WTC11 (cell line): Measurements from ENCODE around the gene DPP7. TPM values are rescaled to one million over a fixed set of nuclear protein-coding genes. Genes with fewer than 3 reads are reported as not detected.

Experiments
- ELF4 ChIP-seq: sonication (generic); formaldehyde crosslinking; IDR thresholded peaks from 2 replicates; pipeline ENCODE4 v1.8.1; 2022; ENCODE audit warnings: low read depth, mild to moderate bottlenecking, moderate library complexity, missing genetic modification reagents
- ESRRA ChIP-seq: sonication (generic); formaldehyde crosslinking; IDR thresholded peaks from 2 replicates; pipeline ENCODE4 v1.8.1; 2022; ENCODE audit warnings: mild to moderate bottlenecking, missing genetic modification reagents, borderline replicate concordance
- FOXK1 ChIP-seq: sonication (generic); formaldehyde crosslinking; IDR thresholded peaks from 2 replicates; pipeline ENCODE4 v1.8.0; 2022; ENCODE audit warnings: mild to moderate bottlenecking, moderate library complexity, missing genetic modification reagents
- HMGA2 ChIP-seq: fragments of 250-450 bp; sonication (Bioruptor Pico); IDR thresholded peaks from 2 replicates; pipeline ENCODE4 v1.4.0; 2021; ENCODE audit warnings: mild to moderate bottlenecking, moderate library complexity
- IRF2 ChIP-seq: sonication (generic); formaldehyde crosslinking; IDR thresholded peaks from 2 replicates; pipeline ENCODE4 v1.8.0; 2022; ENCODE audit warnings: low read depth, missing genetic modification reagents, borderline replicate concordance
- JAZF1 ChIP-seq: fragments of 250-450 bp; sonication (Bioruptor Pico); IDR thresholded peaks from 2 replicates; pipeline ENCODE4 v1.9.0; 2021; ENCODE audit warnings: moderate library complexity, mild to moderate bottlenecking, inconsistent platforms
- KAT7 ChIP-seq: sonication (generic); formaldehyde crosslinking; IDR thresholded peaks from 2 replicates; pipeline ENCODE4 v1.8.1; 2023; ENCODE audit warnings: missing genetic modification reagents, mild to moderate bottlenecking, borderline replicate concordance
- MXD4 ChIP-seq: fragments of 250-450 bp; sonication (Bioruptor Pico); IDR thresholded peaks from 2 replicates; pipeline ENCODE4 v1.8.0; 2021; ENCODE audit warnings: mild to moderate bottlenecking, moderate library complexity, borderline replicate concordance
- NFATC4 ChIP-seq: fragments of 250-450 bp; sonication (Bioruptor Pico); IDR thresholded peaks from 2 replicates; pipeline ENCODE4 v1.9.0; 2021; ENCODE audit warnings: mild to moderate bottlenecking
- PRRX2 ChIP-seq: fragments of 250-450 bp; sonication (Bioruptor Pico); IDR thresholded peaks from 2 replicates; pipeline ENCODE4 v1.8.0; 2021; ENCODE audit warnings: mild to moderate bottlenecking
- TCF7 ChIP-seq: sonication (generic); formaldehyde crosslinking; IDR thresholded peaks from 2 replicates; pipeline ENCODE4 v1.8.0; 2022; ENCODE audit warnings: mild to moderate bottlenecking, low read depth, missing genetic modification reagents, moderate library complexity
- TP53 ChIP-seq: sonication (generic); formaldehyde crosslinking; IDR thresholded peaks from 2 replicates; pipeline ENCODE4 v1.8.1; 2023; ENCODE audit warnings: mild to moderate bottlenecking, missing genetic modification reagents
- ZBTB21 ChIP-seq: sonication (generic); formaldehyde crosslinking; IDR thresholded peaks from 2 replicates; pipeline ENCODE4 v1.8.1; 2023; ENCODE audit warnings: mild to moderate bottlenecking, missing genetic modification reagents, borderline replicate concordance
- ZNF219 ChIP-seq: sonication (generic); formaldehyde crosslinking; IDR thresholded peaks from 2 replicates; pipeline ENCODE4 v1.8.0; 2023; ENCODE audit warnings: missing genetic modification reagents, mild to moderate bottlenecking, borderline replicate concordance
- total RNA-seq: library from RNA; stranded (reverse); gene quantifications from 3 replicates; pipeline ENCODE4 v1.2.3, GENCODE V29; 2021
- TF ChIP-seq, protein P1 (sequence below): sonication (generic); formaldehyde crosslinking; IDR thresholded peaks from 2 replicates; pipeline ENCODE4 v1.8.0; 2022; ENCODE audit warnings: mild to moderate bottlenecking, missing genetic modification reagents
- TF ChIP-seq, protein P2 (sequence below): sonication (generic); formaldehyde crosslinking; IDR thresholded peaks from 2 replicates; pipeline ENCODE4 v1.8.0; 2023; ENCODE audit warnings: missing genetic modification reagents, mild to moderate bottlenecking, borderline replicate concordance
- TF ChIP-seq, protein P3 (sequence below): sonication (generic); formaldehyde crosslinking; IDR thresholded peaks from 2 replicates; pipeline ENCODE4 v1.8.0; 2023; ENCODE audit warnings: missing genetic modification reagents
- TF ChIP-seq, protein P4 (sequence below): sonication (generic); formaldehyde crosslinking; IDR thresholded peaks from 2 replicates; pipeline ENCODE4 v1.8.1; 2023; ENCODE audit warnings: mild to moderate bottlenecking, missing genetic modification reagents, moderate library complexity
- TF ChIP-seq, protein P5 (sequence below): sonication (generic); formaldehyde crosslinking; IDR thresholded peaks from 2 replicates; pipeline ENCODE4 v1.8.1; 2022; ENCODE audit warnings: low read depth, missing genetic modification reagents, borderline replicate concordance
- TF ChIP-seq, protein P6 (sequence below): sonication (generic); formaldehyde crosslinking; IDR thresholded peaks from 2 replicates; pipeline ENCODE4 v1.8.1; 2022; ENCODE audit warnings: mild to moderate bottlenecking, missing genetic modification reagents, moderate library complexity, borderline replicate concordance
- TF ChIP-seq, protein P7 (sequence below): fragments of 250-450 bp; sonication (Bioruptor Pico); IDR thresholded peaks from 2 replicates; pipeline ENCODE4 v1.8.0; 2021; ENCODE audit warnings: mild to moderate bottlenecking
- TF ChIP-seq, protein P8 (sequence below): fragments of 250-450 bp; sonication (Bioruptor Pico); IDR thresholded peaks from 2 replicates; pipeline ENCODE4 v1.9.0; 2021; ENCODE audit warnings: mild to moderate bottlenecking

Gene DPP7
- total RNA-seq, 1 experiment from 2014 or later = 38.9 TPM

DNA sequence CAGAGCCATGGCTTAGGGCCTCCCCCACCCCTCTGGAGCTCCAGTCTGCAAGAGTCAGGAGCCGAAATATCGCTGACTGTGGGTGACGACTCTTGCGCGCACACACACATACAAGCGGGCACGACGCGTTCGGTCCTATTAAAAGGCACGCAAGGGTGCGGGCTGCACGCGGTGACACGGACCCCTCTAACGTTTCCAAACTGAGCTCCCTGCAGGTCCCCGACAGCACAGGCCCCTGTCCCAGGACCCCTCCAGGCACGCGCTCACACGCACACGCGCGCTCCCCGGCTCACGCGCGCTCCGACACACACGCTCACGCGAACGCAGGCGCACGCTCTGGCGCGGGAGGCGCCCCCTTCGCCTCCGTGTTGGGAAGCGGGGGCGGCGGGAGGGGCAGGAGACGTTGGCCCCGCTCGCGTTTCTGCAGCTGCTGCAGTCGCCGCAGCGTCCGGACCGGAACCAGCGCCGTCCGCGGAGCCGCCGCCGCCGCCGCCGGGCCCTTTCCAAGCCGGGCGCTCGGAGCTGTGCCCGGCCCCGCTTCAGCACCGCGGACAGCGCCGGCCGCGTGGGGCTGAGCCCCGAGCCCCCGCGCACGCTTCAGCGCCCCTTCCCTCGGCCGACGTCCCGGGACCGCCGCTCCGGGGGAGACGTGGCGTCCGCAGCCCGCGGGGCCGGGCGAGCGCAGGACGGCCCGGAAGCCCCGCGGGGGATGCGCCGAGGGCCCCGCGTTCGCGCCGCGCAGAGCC lies 24.4 kb upstream of the DPP7 start, which contains the start of gene GRIN1 (continued):
- TF ChIP-seq TCF7 (CRISPR knock-in tag) = peak; percentile 95
- TF ChIP-seq, protein P1, sequence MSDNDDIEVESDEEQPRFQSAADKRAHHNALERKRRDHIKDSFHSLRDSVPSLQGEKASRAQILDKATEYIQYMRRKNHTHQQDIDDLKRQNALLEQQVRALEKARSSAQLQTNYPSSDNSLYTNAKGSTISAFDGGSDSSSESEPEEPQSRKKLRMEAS (CRISPR knock-in tag) = no peak
- no peak for TF ChIP-seq HMGA2 (CRISPR knock-in tag)
- no peak for TF ChIP-seq NFATC4 (CRISPR knock-in tag)
- TF ChIP-seq TP53 (CRISPR knock-in tag) = peak; percentile 91
- no peak for TF ChIP-seq JAZF1
- no peak; the same call in 1 of the 2 replicates for TF ChIP-seq ZNF219 (CRISPR knock-in tag)
- TF ChIP-seq ZBTB21 (CRISPR knock-in tag) = no peak
- peak; percentile 76; the same call in 1 of the 2 replicates for TF ChIP-seq FOXK1 (CRISPR knock-in tag)
- TF ChIP-seq, protein P2, sequence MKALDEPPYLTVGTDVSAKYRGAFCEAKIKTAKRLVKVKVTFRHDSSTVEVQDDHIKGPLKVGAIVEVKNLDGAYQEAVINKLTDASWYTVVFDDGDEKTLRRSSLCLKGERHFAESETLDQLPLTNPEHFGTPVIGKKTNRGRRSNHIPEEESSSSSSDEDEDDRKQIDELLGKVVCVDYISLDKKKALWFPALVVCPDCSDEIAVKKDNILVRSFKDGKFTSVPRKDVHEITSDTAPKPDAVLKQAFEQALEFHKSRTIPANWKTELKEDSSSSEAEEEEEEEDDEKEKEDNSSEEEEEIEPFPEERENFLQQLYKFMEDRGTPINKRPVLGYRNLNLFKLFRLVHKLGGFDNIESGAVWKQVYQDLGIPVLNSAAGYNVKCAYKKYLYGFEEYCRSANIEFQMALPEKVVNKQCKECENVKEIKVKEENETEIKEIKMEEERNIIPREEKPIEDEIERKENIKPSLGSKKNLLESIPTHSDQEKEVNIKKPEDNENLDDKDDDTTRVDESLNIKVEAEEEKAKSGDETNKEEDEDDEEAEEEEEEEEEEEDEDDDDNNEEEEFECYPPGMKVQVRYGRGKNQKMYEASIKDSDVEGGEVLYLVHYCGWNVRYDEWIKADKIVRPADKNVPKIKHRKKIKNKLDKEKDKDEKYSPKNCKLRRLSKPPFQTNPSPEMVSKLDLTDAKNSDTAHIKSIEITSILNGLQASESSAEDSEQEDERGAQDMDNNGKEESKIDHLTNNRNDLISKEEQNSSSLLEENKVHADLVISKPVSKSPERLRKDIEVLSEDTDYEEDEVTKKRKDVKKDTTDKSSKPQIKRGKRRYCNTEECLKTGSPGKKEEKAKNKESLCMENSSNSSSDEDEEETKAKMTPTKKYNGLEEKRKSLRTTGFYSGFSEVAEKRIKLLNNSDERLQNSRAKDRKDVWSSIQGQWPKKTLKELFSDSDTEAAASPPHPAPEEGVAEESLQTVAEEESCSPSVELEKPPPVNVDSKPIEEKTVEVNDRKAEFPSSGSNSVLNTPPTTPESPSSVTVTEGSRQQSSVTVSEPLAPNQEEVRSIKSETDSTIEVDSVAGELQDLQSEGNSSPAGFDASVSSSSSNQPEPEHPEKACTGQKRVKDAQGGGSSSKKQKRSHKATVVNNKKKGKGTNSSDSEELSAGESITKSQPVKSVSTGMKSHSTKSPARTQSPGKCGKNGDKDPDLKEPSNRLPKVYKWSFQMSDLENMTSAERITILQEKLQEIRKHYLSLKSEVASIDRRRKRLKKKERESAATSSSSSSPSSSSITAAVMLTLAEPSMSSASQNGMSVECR = peak; percentile 78; the same call in 1 of the 2 replicates
- peak; percentile 38; the same call in 1 of the 2 replicates for TF ChIP-seq IRF2 (CRISPR knock-in tag)
- 0 out of 2 replicates have a peak, but pooled peaks have one; percentile 53 for TF ChIP-seq ELF4 (CRISPR knock-in tag)
- TF ChIP-seq, protein P3, sequence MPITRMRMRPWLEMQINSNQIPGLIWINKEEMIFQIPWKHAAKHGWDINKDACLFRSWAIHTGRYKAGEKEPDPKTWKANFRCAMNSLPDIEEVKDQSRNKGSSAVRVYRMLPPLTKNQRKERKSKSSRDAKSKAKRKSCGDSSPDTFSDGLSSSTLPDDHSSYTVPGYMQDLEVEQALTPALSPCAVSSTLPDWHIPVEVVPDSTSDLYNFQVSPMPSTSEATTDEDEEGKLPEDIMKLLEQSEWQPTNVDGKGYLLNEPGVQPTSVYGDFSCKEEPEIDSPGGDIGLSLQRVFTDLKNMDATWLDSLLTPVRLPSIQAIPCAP (CRISPR knock-in tag) = no peak
- no peak for TF ChIP-seq PRRX2 (CRISPR knock-in tag)
- TF ChIP-seq, protein P4, sequence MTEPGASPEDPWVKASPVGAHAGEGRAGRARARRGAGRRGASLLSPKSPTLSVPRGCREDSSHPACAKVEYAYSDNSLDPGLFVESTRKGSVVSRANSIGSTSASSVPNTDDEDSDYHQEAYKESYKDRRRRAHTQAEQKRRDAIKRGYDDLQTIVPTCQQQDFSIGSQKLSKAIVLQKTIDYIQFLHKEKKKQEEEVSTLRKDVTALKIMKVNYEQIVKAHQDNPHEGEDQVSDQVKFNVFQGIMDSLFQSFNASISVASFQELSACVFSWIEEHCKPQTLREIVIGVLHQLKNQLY (CRISPR knock-in tag) = no peak; the same call in 1 of the 2 replicates
- 0 out of 2 replicates have a peak, but pooled peaks have one; percentile 77 for TF ChIP-seq KAT7 (CRISPR knock-in tag)
- TF ChIP-seq, protein P5, sequence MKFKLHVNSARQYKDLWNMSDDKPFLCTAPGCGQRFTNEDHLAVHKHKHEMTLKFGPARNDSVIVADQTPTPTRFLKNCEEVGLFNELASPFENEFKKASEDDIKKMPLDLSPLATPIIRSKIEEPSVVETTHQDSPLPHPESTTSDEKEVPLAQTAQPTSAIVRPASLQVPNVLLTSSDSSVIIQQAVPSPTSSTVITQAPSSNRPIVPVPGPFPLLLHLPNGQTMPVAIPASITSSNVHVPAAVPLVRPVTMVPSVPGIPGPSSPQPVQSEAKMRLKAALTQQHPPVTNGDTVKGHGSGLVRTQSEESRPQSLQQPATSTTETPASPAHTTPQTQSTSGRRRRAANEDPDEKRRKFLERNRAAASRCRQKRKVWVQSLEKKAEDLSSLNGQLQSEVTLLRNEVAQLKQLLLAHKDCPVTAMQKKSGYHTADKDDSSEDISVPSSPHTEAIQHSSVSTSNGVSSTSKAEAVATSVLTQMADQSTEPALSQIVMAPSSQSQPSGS (CRISPR knock-in tag) = no peak
- TF ChIP-seq, protein P6, sequence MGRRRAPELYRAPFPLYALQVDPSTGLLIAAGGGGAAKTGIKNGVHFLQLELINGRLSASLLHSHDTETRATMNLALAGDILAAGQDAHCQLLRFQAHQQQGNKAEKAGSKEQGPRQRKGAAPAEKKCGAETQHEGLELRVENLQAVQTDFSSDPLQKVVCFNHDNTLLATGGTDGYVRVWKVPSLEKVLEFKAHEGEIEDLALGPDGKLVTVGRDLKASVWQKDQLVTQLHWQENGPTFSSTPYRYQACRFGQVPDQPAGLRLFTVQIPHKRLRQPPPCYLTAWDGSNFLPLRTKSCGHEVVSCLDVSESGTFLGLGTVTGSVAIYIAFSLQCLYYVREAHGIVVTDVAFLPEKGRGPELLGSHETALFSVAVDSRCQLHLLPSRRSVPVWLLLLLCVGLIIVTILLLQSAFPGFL (CRISPR knock-in tag) = no peak
- TF ChIP-seq, protein P7, sequence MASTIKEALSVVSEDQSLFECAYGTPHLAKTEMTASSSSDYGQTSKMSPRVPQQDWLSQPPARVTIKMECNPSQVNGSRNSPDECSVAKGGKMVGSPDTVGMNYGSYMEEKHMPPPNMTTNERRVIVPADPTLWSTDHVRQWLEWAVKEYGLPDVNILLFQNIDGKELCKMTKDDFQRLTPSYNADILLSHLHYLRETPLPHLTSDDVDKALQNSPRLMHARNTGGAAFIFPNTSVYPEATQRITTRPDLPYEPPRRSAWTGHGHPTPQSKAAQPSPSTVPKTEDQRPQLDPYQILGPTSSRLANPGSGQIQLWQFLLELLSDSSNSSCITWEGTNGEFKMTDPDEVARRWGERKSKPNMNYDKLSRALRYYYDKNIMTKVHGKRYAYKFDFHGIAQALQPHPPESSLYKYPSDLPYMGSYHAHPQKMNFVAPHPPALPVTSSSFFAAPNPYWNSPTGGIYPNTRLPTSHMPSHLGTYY (CRISPR knock-in tag) = no peak
- TF ChIP-seq, protein P8, sequence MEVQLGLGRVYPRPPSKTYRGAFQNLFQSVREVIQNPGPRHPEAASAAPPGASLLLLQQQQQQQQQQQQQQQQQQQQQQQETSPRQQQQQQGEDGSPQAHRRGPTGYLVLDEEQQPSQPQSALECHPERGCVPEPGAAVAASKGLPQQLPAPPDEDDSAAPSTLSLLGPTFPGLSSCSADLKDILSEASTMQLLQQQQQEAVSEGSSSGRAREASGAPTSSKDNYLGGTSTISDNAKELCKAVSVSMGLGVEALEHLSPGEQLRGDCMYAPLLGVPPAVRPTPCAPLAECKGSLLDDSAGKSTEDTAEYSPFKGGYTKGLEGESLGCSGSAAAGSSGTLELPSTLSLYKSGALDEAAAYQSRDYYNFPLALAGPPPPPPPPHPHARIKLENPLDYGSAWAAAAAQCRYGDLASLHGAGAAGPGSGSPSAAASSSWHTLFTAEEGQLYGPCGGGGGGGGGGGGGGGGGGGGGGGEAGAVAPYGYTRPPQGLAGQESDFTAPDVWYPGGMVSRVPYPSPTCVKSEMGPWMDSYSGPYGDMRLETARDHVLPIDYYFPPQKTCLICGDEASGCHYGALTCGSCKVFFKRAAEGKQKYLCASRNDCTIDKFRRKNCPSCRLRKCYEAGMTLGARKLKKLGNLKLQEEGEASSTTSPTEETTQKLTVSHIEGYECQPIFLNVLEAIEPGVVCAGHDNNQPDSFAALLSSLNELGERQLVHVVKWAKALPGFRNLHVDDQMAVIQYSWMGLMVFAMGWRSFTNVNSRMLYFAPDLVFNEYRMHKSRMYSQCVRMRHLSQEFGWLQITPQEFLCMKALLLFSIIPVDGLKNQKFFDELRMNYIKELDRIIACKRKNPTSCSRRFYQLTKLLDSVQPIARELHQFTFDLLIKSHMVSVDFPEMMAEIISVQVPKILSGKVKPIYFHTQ (CRISPR knock-in tag) = no peak
- no peak for TF ChIP-seq MXD4 (CRISPR knock-in tag)
- peak; percentile 79; the same call in 1 of the 2 replicates for TF ChIP-seq ESRRA
